OCI-LY7 (cell line): ENCODE measurements around the gene CCDC30. TPM values are rescaled to one million over a fixed set of nuclear protein-coding genes. Genes with fewer than 3 reads are reported as not detected.
"Not testable (repeated sequence)": the region's sequence is repeated elsewhere in the genome, so short reads cannot be mapped to it uniquely, and the experiment has no call there.

ENCODE experiments used
- BruUV-seq: library from RNA; stranded (reverse); fragments of 400-500 nt; replicated peaks from 2 replicates; lab custom pipeline; 2021; lab: Mats Ljungman, UMichigan
- CTCF ChIA-PET: fragments of 300-600 bp; sonication (Branson Sonifier 250); formaldehyde crosslinking; loops from one replicate; lab custom pipeline; 2022; ENCODE audit warnings: antibody characterized with exemption; ENCODE audit not compliant: unreplicated experiment; lab: Charles Lee
- POLR2A ChIA-PET: fragments of 300-600 bp; sonication (Branson Sonifier 250); formaldehyde crosslinking; loops from one replicate; lab custom pipeline; 2022; ENCODE audit warnings: antibody characterized with exemption; lab: Charles Lee
- DNase-seq: peaks from one replicate; pipeline ENCODE4 v3.0.0-alpha.2; 2015; ENCODE audit warnings: low spot score
- H2AFZ ChIP-seq: fragments of 200-600 bp; sonication (generic), shearing (Covaris generic); 2 replicates; pipeline ENCODE4 v1.6.1; 2014; ENCODE audit warnings: mild to moderate bottlenecking, antibody characterized with exemption, low read length, moderate library complexity
- H3K27ac ChIP-seq: fragments of 200-600 bp; sonication (generic); 2 replicates; pipeline ENCODE4 v1.5.1; 2014; ENCODE audit warnings: mixed run types, low read depth, mild to moderate bottlenecking, moderate library complexity, low read length, inconsistent platforms; ENCODE audit not compliant: poor library complexity, severe bottlenecking
- H3K36me3 ChIP-seq: fragments of 200-600 bp; sonication (generic); 2 replicates; pipeline ENCODE4 v1.6.1; 2014; ENCODE audit warnings: mild to moderate bottlenecking, antibody characterized with exemption, low read length, moderate library complexity, mixed read lengths; ENCODE audit not compliant: insufficient read depth
- H3K4me1 ChIP-seq: fragments of 200-600 bp; sonication (generic); 2 replicates; pipeline ENCODE4 v1.5.1; 2014; ENCODE audit warnings: mild to moderate bottlenecking, low read length; ENCODE audit not compliant: insufficient read depth, poor library complexity, severe bottlenecking
- H3K4me2 ChIP-seq: fragments of 200-600 bp; sonication (generic); 2 replicates; pipeline ENCODE4 v1.6.1; 2014; ENCODE audit warnings: mild to moderate bottlenecking, low read length
- H3K4me3 ChIP-seq: fragments of 200-600 bp; sonication (generic); 2 replicates; pipeline ENCODE4 v1.5.1; 2014; ENCODE audit warnings: mild to moderate bottlenecking, low read depth, low read length; ENCODE audit not compliant: poor library complexity, severe bottlenecking
- H3K79me2 ChIP-seq: fragments of 200-600 bp; sonication (generic); 2 replicates; pipeline ENCODE4 v1.6.1; 2016; ENCODE audit warnings: low read depth, mild to moderate bottlenecking, low read length, moderate library complexity, mixed read lengths; ENCODE audit not compliant: insufficient read depth
- H3K9me2 ChIP-seq: fragments of 200-600 bp; sonication (generic); 2 replicates; pipeline ENCODE4 v1.6.1; 2016; ENCODE audit warnings: mild to moderate bottlenecking, low read length, mixed read lengths; ENCODE audit not compliant: insufficient read depth
- H3K9me3 ChIP-seq: fragments of 200-600 bp; sonication (generic); 2 replicates; pipeline ENCODE4 v1.6.1; 2014; ENCODE audit warnings: mild to moderate bottlenecking, mixed run types, low read length, mixed read lengths
- H4K20me1 ChIP-seq: fragments of 200-600 bp; sonication (generic); 2 replicates; pipeline ENCODE4 v1.6.1; 2014; ENCODE audit warnings: mild to moderate bottlenecking, antibody characterized with exemption, low read length, moderate library complexity, mixed read lengths; ENCODE audit not compliant: insufficient read depth
- EZH2phosphoT487 ChIP-seq: fragments of 200-600 bp; sonication (generic); IDR thresholded peaks from 2 replicates; pipeline ENCODE4 v1.6.1; 2018; ENCODE audit warnings: low read depth, borderline replicate concordance, mild to moderate bottlenecking, mixed run types, antibody characterized with exemption, low read length, moderate library complexity, mixed read lengths
- intact Hi-C: fragments of 100-400 bp; cut with micrococcal nuclease; formaldehyde crosslinking; loops from one replicate; pipeline ENCODE4 v1.10.0; 2022; ENCODE audit not compliant: unreplicated experiment
- total RNA-seq, 2 experiments: library from RNA; depleted of rRNA in 1 of 2; stranded (reverse); fragments of >200 nt in 1 of 2; shearing (Covaris generic) in 1 of 2; gene quantifications; 2 replicates each; pipeline ENCODE4 v1.2.3, GENCODE V29; 2014 to 2022
- TF ChIP-seq, protein P1 (sequence below): fragments of 200-600 bp; sonication (generic); conservative IDR thresholded peaks from 2 replicates; pipeline ENCODE4 v1.5.1; 2014; ENCODE audit warnings: mild to moderate bottlenecking, antibody characterized with exemption, low read length, moderate library complexity, mixed read lengths

The CCDC30 gene
- total RNA-seq, 2 experiments from 2014 or later, result 0.54 to 2.6 TPM

DNA sequence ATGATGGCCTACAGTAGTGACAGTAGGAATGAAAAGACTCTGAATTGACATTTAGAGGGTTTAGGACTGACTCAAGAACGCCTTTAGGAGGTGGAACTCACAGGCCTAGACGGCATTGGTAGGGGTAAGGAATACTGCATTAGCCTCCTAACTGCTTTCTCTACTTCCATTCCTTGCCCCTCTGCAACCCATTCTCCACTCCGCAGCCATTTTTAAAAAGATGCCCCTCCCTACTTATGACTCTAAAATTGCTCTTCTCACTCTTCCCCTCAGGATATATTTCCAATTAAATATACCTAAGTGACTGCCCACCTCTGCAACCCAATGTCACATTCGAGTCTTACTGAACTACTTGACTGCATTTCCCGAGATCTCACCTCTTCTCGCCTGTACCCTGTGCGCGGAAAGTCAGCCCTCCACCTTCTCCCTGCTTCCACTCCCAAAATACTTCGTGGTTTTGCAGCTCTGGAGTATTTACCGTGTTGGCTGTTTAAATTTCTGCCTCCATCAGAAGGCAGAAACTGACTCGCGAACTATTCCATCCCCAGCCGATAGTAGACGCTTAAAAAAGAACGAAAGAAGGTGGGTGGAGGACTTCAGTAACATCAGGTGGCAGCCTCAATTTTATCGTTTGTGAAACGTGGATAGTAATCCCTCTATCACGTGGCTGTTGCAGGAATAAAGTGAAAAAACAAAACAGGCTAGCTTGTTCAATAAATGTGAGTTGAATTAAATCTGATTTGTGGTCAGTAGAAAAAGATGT is 218.0 kb downstream of the CCDC30 start:
- Histone ChIP-seq H2AFZ (peak overlapping the region; percentile 43; the same call in 1 of the 2 replicates), H3K27ac (peak overlapping the region; percentile 63), H4K20me1 (peaks cover 31% of the 10 kb centered on the region), H3K9me2 (no peaks in the 10 kb centered on the region), H3K79me2 (peaks cover 51% of the 10 kb centered on the region), H3K4me3 (peak overlapping the region; percentile 84), H3K9me3 (no peaks in the 10 kb centered on the region), H3K4me1 (peaks cover 39% of the 10 kb centered on the region), H3K36me3 (peaks cover 39% of the 10 kb centered on the region), H3K4me2 (peak overlapping the region; percentile 92)
- no peak for TF ChIP-seq EZH2phosphoT487
- TF ChIP-seq, protein P1, sequence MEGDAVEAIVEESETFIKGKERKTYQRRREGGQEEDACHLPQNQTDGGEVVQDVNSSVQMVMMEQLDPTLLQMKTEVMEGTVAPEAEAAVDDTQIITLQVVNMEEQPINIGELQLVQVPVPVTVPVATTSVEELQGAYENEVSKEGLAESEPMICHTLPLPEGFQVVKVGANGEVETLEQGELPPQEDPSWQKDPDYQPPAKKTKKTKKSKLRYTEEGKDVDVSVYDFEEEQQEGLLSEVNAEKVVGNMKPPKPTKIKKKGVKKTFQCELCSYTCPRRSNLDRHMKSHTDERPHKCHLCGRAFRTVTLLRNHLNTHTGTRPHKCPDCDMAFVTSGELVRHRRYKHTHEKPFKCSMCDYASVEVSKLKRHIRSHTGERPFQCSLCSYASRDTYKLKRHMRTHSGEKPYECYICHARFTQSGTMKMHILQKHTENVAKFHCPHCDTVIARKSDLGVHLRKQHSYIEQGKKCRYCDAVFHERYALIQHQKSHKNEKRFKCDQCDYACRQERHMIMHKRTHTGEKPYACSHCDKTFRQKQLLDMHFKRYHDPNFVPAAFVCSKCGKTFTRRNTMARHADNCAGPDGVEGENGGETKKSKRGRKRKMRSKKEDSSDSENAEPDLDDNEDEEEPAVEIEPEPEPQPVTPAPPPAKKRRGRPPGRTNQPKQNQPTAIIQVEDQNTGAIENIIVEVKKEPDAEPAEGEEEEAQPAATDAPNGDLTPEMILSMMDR, result 0 out of 2 replicates have a peak, but pooled peaks have one; percentile 42
- POLR2A ChIA-PET, result interaction anchor here (0.6 to 1.8 kb wide), 7 partner anchors 10 to 1285 kb away, joined by 3 to 8 read pairs (median 3); partner anchors contain the start of gene PPIH
- TSS peak; percentile 97 for BruUV-seq
- intact Hi-C loops, result loop anchor here (5.0 kb wide), 1 partner anchor 261 kb away; no protein-coding TSS in a partner anchor
- CTCF ChIA-PET, result interaction anchor here (0.7 kb wide), 1 partner anchor 40 kb away, joined by 3 read pairs; no protein-coding TSS in a partner anchor
- peak; percentile 59 for DNase-seq

DNA sequence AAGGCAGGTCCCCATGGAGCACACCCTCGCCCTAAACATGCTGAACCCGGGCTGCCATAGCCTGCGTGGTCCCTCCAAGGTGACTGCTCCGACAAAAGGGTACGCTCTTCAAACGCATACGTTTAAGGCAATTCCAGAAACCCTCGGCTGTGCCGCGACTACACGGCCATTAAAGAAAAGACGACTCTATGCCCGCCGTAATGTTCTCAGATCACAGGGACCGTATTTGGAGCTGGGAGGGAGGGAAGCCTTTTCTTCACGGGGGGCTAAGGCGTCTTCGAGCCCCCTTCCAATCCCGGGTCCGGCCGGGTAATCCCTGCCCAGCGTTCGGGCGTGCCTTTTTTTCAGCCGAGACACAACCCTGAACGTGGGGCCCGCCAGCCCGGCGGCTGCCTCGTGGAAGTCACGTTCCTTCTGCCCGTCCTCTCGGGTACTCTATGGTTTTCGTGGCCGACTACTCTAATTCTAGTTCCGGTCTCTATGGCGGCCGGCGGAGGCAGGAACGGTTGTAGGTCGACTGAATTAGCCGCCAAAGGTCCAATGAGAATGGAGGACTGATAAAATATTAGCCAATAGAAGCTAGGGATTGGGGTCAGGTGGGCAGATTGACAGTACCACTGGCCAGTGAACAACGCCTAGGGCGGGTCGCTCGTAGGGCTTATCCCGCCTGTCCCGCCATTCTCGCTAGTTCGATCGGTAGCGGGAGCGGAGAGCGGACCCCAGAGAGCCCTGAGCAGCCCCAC is 218.8 kb downstream of the CCDC30 start, which contains the start of gene YBX1:
TSS of gene YBX1 (plus strand) at position 678 of the 743 bp plus-strand sequence. CDS start 148 bp downstream, outside the sequence.
- peak; percentile 99 for DNase-seq
- ChIA-PET CTCF (no interaction called here), POLR2A (interaction anchor here (0.7 to 2.4 kb wide), 9 partner anchors 10 to 225 kb away, joined by 3 to 8 read pairs (median 4); partner anchors contain the start of gene PPIH)
- Histone ChIP-seq H2AFZ (peak within 1 kb of the TSS; percentile 43; the same call in 1 of the 2 replicates), H3K79me2 (peaks cover 59% of the 10 kb centered on the region), H3K36me3 (peaks cover 42% of the 10 kb centered on the region), H3K9me3 (no peaks in the 10 kb centered on the region), H3K4me3 (peak within 1 kb of the TSS; percentile 84), H3K4me1 (peaks cover 47% of the 10 kb centered on the region), H3K9me2 (no peaks in the 10 kb centered on the region), H4K20me1 (peaks cover 39% of the 10 kb centered on the region), H3K27ac (peak within 1 kb of the TSS; percentile 63), H3K4me2 (peak within 1 kb of the TSS; percentile 98)
- intact Hi-C loops, result loop anchor here (2.0 to 5.0 kb wide), 2 partner anchors 85 to 260 kb away; partner anchors contain the start of genes C1orf50 and P3H1
- BruUV-seq, result no TSS peak
- TF ChIP-seq EZH2phosphoT487, result no peak
- TF ChIP-seq, protein P1, result no peak

DNA sequence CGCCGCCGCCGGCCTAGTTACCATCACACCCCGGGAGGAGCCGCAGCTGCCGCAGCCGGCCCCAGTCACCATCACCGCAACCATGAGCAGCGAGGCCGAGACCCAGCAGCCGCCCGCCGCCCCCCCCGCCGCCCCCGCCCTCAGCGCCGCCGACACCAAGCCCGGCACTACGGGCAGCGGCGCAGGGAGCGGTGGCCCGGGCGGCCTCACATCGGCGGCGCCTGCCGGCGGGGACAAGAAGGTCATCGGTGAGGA is 219.3 kb downstream of the CCDC30 start:
- BruUV-seq, H3K9me2 ChIP-seq, H3K9me3 ChIP-seq, H2AFZ ChIP-seq, DNase-seq, CTCF ChIA-PET, H3K4me2 ChIP-seq: not testable (repeated sequence)
- Histone ChIP-seq H4K20me1 (peaks cover 42% of the 10 kb centered on the region), H3K36me3 (peaks cover 45% of the 10 kb centered on the region), H3K27ac (peak overlapping the region; percentile 34), H3K4me3 (peak overlapping the region; percentile 84), H3K79me2 (peaks cover 64% of the 10 kb centered on the region), H3K4me1 (peaks cover 52% of the 10 kb centered on the region)
- intact Hi-C loops, result loop anchor here (2.0 to 5.0 kb wide), 2 partner anchors 84 to 260 kb away; partner anchors contain the start of genes C1orf50 and P3H1
- POLR2A ChIA-PET, result interaction anchor here (0.7 to 2.4 kb wide), 8 partner anchors 9 to 225 kb away, joined by 3 to 8 read pairs (median 4); partner anchors contain the start of genes P3H1 and PPIH
